ENCODE data around the gene RPP30.

- no peak for TF ChIP-seq POLR2A (IDR thresholded peaks at IDR 0.05)
- TF ChIP-seq, protein P1, sequence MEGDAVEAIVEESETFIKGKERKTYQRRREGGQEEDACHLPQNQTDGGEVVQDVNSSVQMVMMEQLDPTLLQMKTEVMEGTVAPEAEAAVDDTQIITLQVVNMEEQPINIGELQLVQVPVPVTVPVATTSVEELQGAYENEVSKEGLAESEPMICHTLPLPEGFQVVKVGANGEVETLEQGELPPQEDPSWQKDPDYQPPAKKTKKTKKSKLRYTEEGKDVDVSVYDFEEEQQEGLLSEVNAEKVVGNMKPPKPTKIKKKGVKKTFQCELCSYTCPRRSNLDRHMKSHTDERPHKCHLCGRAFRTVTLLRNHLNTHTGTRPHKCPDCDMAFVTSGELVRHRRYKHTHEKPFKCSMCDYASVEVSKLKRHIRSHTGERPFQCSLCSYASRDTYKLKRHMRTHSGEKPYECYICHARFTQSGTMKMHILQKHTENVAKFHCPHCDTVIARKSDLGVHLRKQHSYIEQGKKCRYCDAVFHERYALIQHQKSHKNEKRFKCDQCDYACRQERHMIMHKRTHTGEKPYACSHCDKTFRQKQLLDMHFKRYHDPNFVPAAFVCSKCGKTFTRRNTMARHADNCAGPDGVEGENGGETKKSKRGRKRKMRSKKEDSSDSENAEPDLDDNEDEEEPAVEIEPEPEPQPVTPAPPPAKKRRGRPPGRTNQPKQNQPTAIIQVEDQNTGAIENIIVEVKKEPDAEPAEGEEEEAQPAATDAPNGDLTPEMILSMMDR (IDR thresholded peaks at IDR 0.05) = no peak
Measured at GRCh38 chr10:90855126-90855525, 16.6 kb upstream of the RPP30 start.

Data from right lobe of liver (tissue), 4 donors.